HCT116 (cell line): Measurements from ENCODE around the gene KLHDC3. TPM values are rescaled to one million over a fixed set of nuclear protein-coding genes. Genes with fewer than 3 reads are reported as not detected.
A peak's percentile ranks its signal among the peaks of the same experiment; 100 is the strongest.

Experiments
- ATAC-seq: fragments of 200-7000 bp; cut with Tn5 transposase; 2 replicates; pipeline ENCODE4 v1.9.1; 2020; ENCODE audit warnings: mild to moderate bottlenecking, moderate library complexity
- BruUV-seq: library from RNA; stranded (reverse); fragments of 400-500 nt; replicated peaks from 2 replicates; lab custom pipeline; 2021; lab: Mats Ljungman, UMichigan
- CTCF ChIA-PET: fragments of 300-600 bp; sonication (Branson Sonifier 250); formaldehyde crosslinking; loops from one replicate; lab custom pipeline; 2021; ENCODE audit warnings: antibody characterized with exemption; lab: Charles Lee
- POLR2A ChIA-PET: fragments of 300-600, 350-600 bp; sonication (Branson Sonifier 250); formaldehyde crosslinking; loops from one replicate; lab custom pipeline; 2021; ENCODE audit warnings: antibody characterized with exemption; lab: Charles Lee
- RAD21 ChIA-PET, 2 experiments: fragments of 300-600 bp; sonication (Branson Sonifier 250); formaldehyde crosslinking; loops; one replicate each; lab custom pipeline; 2023; ENCODE audit warnings: low total read pairs in 2 of 2; ENCODE audit not compliant: uncharacterized antibody in 2 of 2, unreplicated experiment in 2 of 2, low non-redundant PET in 1 of 2; lab: Charles Lee
- DNase-seq: peaks from one replicate; pipeline ENCODE4 v3.0.0-alpha.2; 2010; ENCODE audit warnings: low read depth, low spot score
- H2AFZ ChIP-seq: fragments of 200-600 bp; shearing (Covaris generic), sonication (generic); 2 replicates; pipeline ENCODE4 v1.6.1; 2017; ENCODE audit warnings: low read depth, mixed run types, mixed read lengths, antibody characterized with exemption, low read length; ENCODE audit not compliant: poor library complexity, severe bottlenecking
- H3K27ac ChIP-seq: 2 replicates; pipeline ENCODE4 v1.5.1; 2012; ENCODE audit warnings: low read depth, low read length
- H3K27me3 ChIP-seq: fragments of 200-600 bp; sonication (generic); 2 replicates; pipeline ENCODE4 v1.6.1; 2016; ENCODE audit warnings: mixed run types, low read length, mixed read lengths; ENCODE audit not compliant: insufficient read depth
- H3K36me3 ChIP-seq, 2 experiments: fragments of 200-500 bp in 1 of 2; fragments of 200-600 bp in 1 of 2; sonication (Bioruptor generic) in 1 of 2; sonication (generic) in 1 of 2; 2 replicates each; pipeline versions ENCODE4 v1.5.1 to v1.6.1; 2014 to 2016; ENCODE audit warnings: low read length in 2 of 2, inconsistent platforms in 1 of 2, mixed read lengths in 1 of 2, mixed run types in 1 of 2; ENCODE audit not compliant: insufficient read depth in 2 of 2, control insufficient read depth in 1 of 2
- H3K4me1 ChIP-seq, 2 experiments: fragments of 200-600 bp in 1 of 2; sonication (generic) in 1 of 2; 2 replicates each; pipeline versions ENCODE4 v1.5.1 to v1.6.1; 2012 to 2017; ENCODE audit warnings: low read length in 2 of 2, inconsistent platforms in 1 of 2, mild to moderate bottlenecking in 1 of 2, mixed read lengths in 1 of 2, mixed run types in 1 of 2, moderate library complexity in 1 of 2; ENCODE audit not compliant: insufficient read depth in 2 of 2, control insufficient read depth in 1 of 2
- H3K4me2 ChIP-seq: fragments of 200-600 bp; sonication (generic); 2 replicates; pipeline ENCODE4 v1.6.1; 2017; ENCODE audit warnings: mixed run types, low read length, mixed read lengths
- H3K4me3 ChIP-seq, 2 experiments: fragments of 200-600 bp in 1 of 2; sonication (generic) in 1 of 2; replicated peaks in 1 of 2; 2 replicates each; pipeline ENCODE4 v1.5.1; 2011 to 2016; ENCODE audit warnings: low read length in 2 of 2, control low read depth in 1 of 2, low read depth in 1 of 2, mild to moderate bottlenecking in 1 of 2, mixed read lengths in 1 of 2, mixed run types in 1 of 2
- H3K79me2 ChIP-seq: fragments of 200-600 bp; sonication (generic); 2 replicates; pipeline ENCODE4 v1.6.1; 2017; ENCODE audit warnings: mild to moderate bottlenecking, mixed run types, low read length, moderate library complexity, mixed read lengths; ENCODE audit not compliant: insufficient read depth
- H3K9ac ChIP-seq: fragments of 200-600 bp; sonication (generic); 2 replicates; pipeline ENCODE4 v1.6.1; 2016; ENCODE audit warnings: low read length, mixed read lengths
- H3K9me2 ChIP-seq: fragments of 200-600 bp; sonication (generic), shearing (Covaris generic); 2 replicates; pipeline ENCODE4 v1.6.1; 2017; ENCODE audit warnings: mixed run types, mild to moderate bottlenecking, moderate library complexity; ENCODE audit not compliant: insufficient read depth
- H3K9me3 ChIP-seq, 2 experiments: fragments of 200-500 bp in 1 of 2; fragments of 200-600 bp in 1 of 2; sonication (Bioruptor generic) in 1 of 2; sonication (generic) in 1 of 2; 2 replicates each; pipeline ENCODE4 v1.6.1; 2014 to 2017; ENCODE audit warnings: low read length in 2 of 2, mixed read lengths in 2 of 2, inconsistent platforms in 1 of 2, low read depth in 1 of 2, mild to moderate bottlenecking in 1 of 2, mixed run types in 1 of 2, moderate library complexity in 1 of 2; ENCODE audit not compliant: control insufficient read depth in 1 of 2, insufficient read depth in 1 of 2
- H4K20me1 ChIP-seq: fragments of 200-600 bp; sonication (generic), shearing (Covaris generic); 2 replicates; pipeline ENCODE4 v1.6.1; 2017; ENCODE audit warnings: mixed run types, mild to moderate bottlenecking, moderate library complexity; ENCODE audit not compliant: insufficient read depth
- CTCF ChIP-seq, 3 experiments: fragments of 200-600 bp in 1 of 3; sonication (generic) in 1 of 3; IDR thresholded peaks in 2 of 3; conservative IDR thresholded peaks in 1 of 3; 2 replicates each; pipeline ENCODE4 v1.5.1; 2012 to 2017; ENCODE audit warnings: low read depth in 2 of 3, low read length in 2 of 3, antibody characterized with exemption in 1 of 3, borderline replicate concordance in 1 of 3, control low read depth in 1 of 3, mild to moderate bottlenecking in 1 of 3, mixed read lengths in 1 of 3, mixed run types in 1 of 3, moderate library complexity in 1 of 3; ENCODE audit not compliant: insufficient read depth in 1 of 3
- ELF1 ChIP-seq: IDR thresholded peaks from 2 replicates; pipeline ENCODE4 v1.6.1; 2012; ENCODE audit warnings: low read depth, borderline replicate concordance
- EZH2phosphoT487 ChIP-seq: fragments of 200-600 bp; IDR thresholded peaks from 2 replicates; pipeline ENCODE4 v1.6.1; 2018; ENCODE audit warnings: antibody characterized with exemption, borderline replicate concordance
- POLR2A ChIP-seq: IDR thresholded peaks from 2 replicates; pipeline ENCODE4 v1.7.0; 2011; ENCODE audit warnings: borderline replicate concordance; ENCODE audit not compliant: insufficient read depth, insufficient read length; ENCODE audit errors: extremely low read depth
- RAD21 ChIP-seq: IDR thresholded peaks from 2 replicates; pipeline ENCODE4 v1.6.1; 2012; ENCODE audit warnings: low read depth, mild to moderate bottlenecking
- SRF ChIP-seq: IDR thresholded peaks from 2 replicates; pipeline ENCODE4 v1.6.1; 2012; ENCODE audit warnings: low read depth
- intact Hi-C: fragments of 100-400 bp; cut with micrococcal nuclease; formaldehyde crosslinking; loops from 2 replicates; pipeline ENCODE4 v1.10.0; 2022
- total RNA-seq: library from RNA; stranded (reverse); gene quantifications from one replicate; pipeline ENCODE4 v1.2.1, GENCODE V29; 2021; ENCODE audit not compliant: unreplicated experiment

KLHDC3 gene
- total RNA-seq, 1 experiment from 2014 or later: 67.2 TPM

- TF ChIP-seq CTCF (IDR thresholded peaks at IDR 0.05 in 2 of 3, conservative IDR thresholded peaks at IDR 0.05 in 1 of 3; ENCODE audit: borderline replicate concordance in 1 of 3, insufficient read depth in 1 of 3, low read depth in 2 of 3, low read length in 2 of 3) (no peak), RAD21 (no peak), ELF1 (no peak)
- TF ChIP-seq, all 23 proteins: peak for 0
- no peak overlapping the region for H2AFZ ChIP-seq
- H3K9me2 ChIP-seq: no peaks in the 10 kb centered on the region
- intact Hi-C loops: no loop called here
- POLR2A ChIA-PET: no interaction called here
- H3K27me3 ChIP-seq: no peaks in the 10 kb centered on the region
- RAD21 ChIA-PET: no interaction called here
- H3K9ac ChIP-seq: no peak overlapping the region
- no peak overlapping the region for H3K4me3 ChIP-seq
- H3K79me2 ChIP-seq: peaks cover 25% of the 10 kb centered on the region
- CTCF ChIA-PET: no interaction called here
- H3K27ac ChIP-seq: no peak overlapping the region
- H4K20me1 ChIP-seq: no peaks in the 10 kb centered on the region
- H3K4me1 ChIP-seq: peaks cover 6 to 21% of the 10 kb centered on the region in 2 experiments; a peak in 3 of 4 replicates
- peaks cover 14% of the 10 kb centered on the region in 2 experiments; a peak in 3 of 4 replicates for H3K36me3 ChIP-seq
- DNase-seq (no peak), ATAC-seq (no peak)
- no peak overlapping the region for H3K4me2 ChIP-seq
- no peaks in the 10 kb centered on the region for H3K9me3 ChIP-seq
- no TSS peak for BruUV-seq
Measured at GRCh38 chr6:43050981-43051380, 36.9 kb downstream of the KLHDC3 start.

- Histone ChIP-seq H3K9me3 (no peaks in the 10 kb centered on the region), H3K27me3 (no peaks in the 10 kb centered on the region), H2AFZ (no peak overlapping the region), H3K79me2 (peaks cover 27% of the 10 kb centered on the region), H3K4me1 (peaks cover 6 to 21% of the 10 kb centered on the region in 2 experiments; a peak in 3 of 4 replicates), H3K4me2 (peak overlapping the region; percentile 99), H3K36me3 (peaks cover 14 to 19% of the 10 kb centered on the region in 2 experiments; a peak in 3 of 4 replicates), H3K27ac (peak overlapping the region; percentile 98), H4K20me1 (no peaks in the 10 kb centered on the region), H3K4me3 (peak overlapping the region; percentile 97), H3K9ac (peak overlapping the region; percentile 98), H3K9me2 (no peaks in the 10 kb centered on the region)
- ChIA-PET RAD21 (no interaction called here), CTCF (no interaction called here), POLR2A (no interaction called here)
- no peak for ATAC-seq
- DNase-seq: no peak
- BruUV-seq: TSS peak; percentile 29
- intact Hi-C loops: no loop called here
- TF ChIP-seq POLR2A (peak; percentile 24), EZH2phosphoT487 (no peak), SRF (no peak)
Measured at GRCh38 chr6:43052225-43052841, 38.3 kb downstream of the KLHDC3 start.
